T-helper 17 cell (primary cell): ENCODE measurements around the gene INPP1. TPM values are rescaled to one million over a fixed set of nuclear protein-coding genes. Genes with fewer than 3 reads are reported as not detected.

Experiments used
- ATAC-seq: fragments of 150-1000 bp; cut with Tn5 transposase; 2 replicates; pipeline ENCODE4 v1.10.0; 2021; ENCODE audit warnings: mild to moderate bottlenecking, moderate library complexity
- DNase-seq, 3 donors: peaks; one replicate each; pipeline versions ENCODE4 v3.0.0 to v3.0.0-alpha.2; 2020 to 2021
- H3K9me3 ChIP-seq: one replicate; pipeline ENCODE4 v1.7.0; 2013; ENCODE audit warnings: low read length, mild to moderate bottlenecking; ENCODE audit not compliant: control insufficient read depth, poor library complexity, severe bottlenecking
- H3K27ac Mint-ChIP-seq: one replicate; pipeline ENCODE4 v1.8.0; 2022; ENCODE audit warnings: mild to moderate bottlenecking, moderate library complexity, mixed read lengths
- H3K27me3 Mint-ChIP-seq: one replicate; pipeline ENCODE4 v1.8.0; 2022; ENCODE audit warnings: mixed read lengths
- H3K36me3 Mint-ChIP-seq: one replicate; pipeline ENCODE4 v1.8.0; 2022; ENCODE audit warnings: low read depth, mixed read lengths
- H3K4me1 Mint-ChIP-seq: one replicate; pipeline ENCODE4 v1.8.0; 2022; ENCODE audit warnings: mild to moderate bottlenecking, mixed read lengths
- H3K4me3 Mint-ChIP-seq: one replicate; pipeline ENCODE4 v1.8.0; 2022; ENCODE audit warnings: mild to moderate bottlenecking, moderate library complexity, mixed read lengths
- total RNA-seq, 4 donors: library from RNA in 2 of 4; stranded (reverse) in 2 of 4; gene quantifications; one replicate each; pipeline ENCODE4 v1.2.3 and lab custom pipeline; 2022 to 2026

The INPP1 gene
- total RNA-seq, 2 donors from 2014 or later = 3.0 to 3.7 TPM

GRCh38 chr2:190410166-190410565 is 66.8 kb downstream of the INPP1 start:
- Mint-ChIP-seq H3K36me3 (peaks cover 6% of the 10 kb centered on the region), H3K27me3 (no peaks in the 10 kb centered on the region), H3K4me1 (peaks cover 42% of the 10 kb centered on the region), H3K4me3 (peak overlapping the region; percentile 92), H3K27ac (peak overlapping the region; percentile 47)
- no peaks in the 10 kb centered on the region for H3K9me3 ChIP-seq
- DNase-seq = no peak
- ATAC-seq = no peak

- peaks cover 47% of the 10 kb centered on the region for H3K4me1 Mint-ChIP-seq
- H3K4me3 Mint-ChIP-seq = peak overlapping the region; percentile 21
- no peaks in the 10 kb centered on the region for H3K9me3 ChIP-seq
- peaks cover 8% of the 10 kb centered on the region for H3K36me3 Mint-ChIP-seq
- H3K27me3 Mint-ChIP-seq = no peaks in the 10 kb centered on the region
- DNase-seq = no peak
- no peak for ATAC-seq
- H3K27ac Mint-ChIP-seq = peak overlapping the region; percentile 53
These were observed 69.6 kb downstream of the INPP1 start for GRCh38 chr2:190412966-190413365.

- peak overlapping the region; percentile 21 for H3K4me3 Mint-ChIP-seq
- peaks cover 8% of the 10 kb centered on the region for H3K36me3 Mint-ChIP-seq
- no peaks in the 10 kb centered on the region for H3K9me3 ChIP-seq
- H3K27me3 Mint-ChIP-seq = no peaks in the 10 kb centered on the region
- peak overlapping the region; percentile 53 for H3K27ac Mint-ChIP-seq
- DNase-seq = no peak
- peaks cover 50% of the 10 kb centered on the region for H3K4me1 Mint-ChIP-seq
- ATAC-seq = no peak
These were observed 70.0 kb downstream of the INPP1 start for GRCh38 chr2:190413421-190413820.

- H3K4me3 Mint-ChIP-seq = no peak overlapping the region
- H3K27me3 Mint-ChIP-seq = no peaks in the 10 kb centered on the region
- peaks cover 38% of the 10 kb centered on the region for H3K4me1 Mint-ChIP-seq
- no peak for DNase-seq
- no peak for ATAC-seq
- H3K9me3 ChIP-seq = no peaks in the 10 kb centered on the region
- H3K36me3 Mint-ChIP-seq = peaks cover 8% of the 10 kb centered on the region
- H3K27ac Mint-ChIP-seq = peak overlapping the region; percentile 93
These were observed 71.9 kb downstream of the INPP1 start for GRCh38 chr2:190415251-190415650.

GRCh38 chr2:190415794-190416775 is 72.7 kb downstream of the INPP1 start:
- DNase-seq = no peak
- H3K9me3 ChIP-seq = no peaks in the 10 kb centered on the region

GRCh38 chr2:190417045-190417842 is 73.9 kb downstream of the INPP1 start:
- H3K36me3 Mint-ChIP-seq = peaks cover 8% of the 10 kb centered on the region
- no peaks in the 10 kb centered on the region for H3K27me3 Mint-ChIP-seq
- H3K4me1 Mint-ChIP-seq = peaks cover 37% of the 10 kb centered on the region
- H3K27ac Mint-ChIP-seq = peak overlapping the region; percentile 93
- ATAC-seq (no peak), DNase-seq (no peak)
- no peaks in the 10 kb centered on the region for H3K9me3 ChIP-seq
- H3K4me3 Mint-ChIP-seq = peak overlapping the region; percentile 47

More at GRCh38 chr2:190415794-190416775, 72.7 kb downstream of the INPP1 start:
- H3K27me3 Mint-ChIP-seq = no peaks in the 10 kb centered on the region
- peak overlapping the region; percentile 93 for H3K27ac Mint-ChIP-seq
- H3K4me3 Mint-ChIP-seq = peak overlapping the region; percentile 41
- H3K4me1 Mint-ChIP-seq = peaks cover 36% of the 10 kb centered on the region
- H3K36me3 Mint-ChIP-seq = peaks cover 8% of the 10 kb centered on the region
- ATAC-seq = peak; percentile 58

- H3K9me3 ChIP-seq = no peaks in the 10 kb centered on the region
- H3K4me3 Mint-ChIP-seq = no peak overlapping the region
- H3K4me1 Mint-ChIP-seq = peaks cover 30% of the 10 kb centered on the region
- no peaks in the 10 kb centered on the region for H3K27me3 Mint-ChIP-seq
- no peak for DNase-seq
- peaks cover 2% of the 10 kb centered on the region for H3K36me3 Mint-ChIP-seq
- peak overlapping the region; percentile 8 for H3K27ac Mint-ChIP-seq
- ATAC-seq = no peak
These were observed 75.3 kb downstream of the INPP1 start for GRCh38 chr2:190418727-190419126.

GRCh38 chr2:190420801-190421200 is 77.4 kb downstream of the INPP1 start:
- DNase-seq (no peak), ATAC-seq (no peak)
- Mint-ChIP-seq H3K4me3 (no peak overlapping the region), H3K36me3 (peaks cover 2% of the 10 kb centered on the region), H3K27me3 (no peaks in the 10 kb centered on the region), H3K4me1 (peaks cover 33% of the 10 kb centered on the region), H3K27ac (no peak overlapping the region)
- no peaks in the 10 kb centered on the region for H3K9me3 ChIP-seq

Other genes starting within 250 kb of the INPP1 start
- gene HIBCH, start 23.8 kb upstream of the INPP1 start, total RNA-seq = 10 to 100 TPM; 13.0 to 14.0 TPM
- gene MFSD6, start 64.8 kb downstream of the INPP1 start, total RNA-seq = 10 to 100 TPM; 36.2 to 55.6 TPM
- 10 to 100 TPM; 12.7 to 15.1 TPM for gene NEMP2, start 191.1 kb downstream of the INPP1 start, total RNA-seq